GM12874 (cell line): Measurements from ENCODE around the gene RPEL1.

Experiments used
- TF ChIP-seq, protein P1 (sequence below): IDR thresholded peaks from 2 replicates; pipeline ENCODE4 v1.5.1; 2011; ENCODE audit warnings: low read depth, mild to moderate bottlenecking, control low read depth, low read length, moderate library complexity; ENCODE audit not compliant: insufficient read depth

The RPEL1 gene

GRCh38 chr10:103280506-103280905 is 34.8 kb downstream of the RPEL1 start:
- TF ChIP-seq, protein P1, sequence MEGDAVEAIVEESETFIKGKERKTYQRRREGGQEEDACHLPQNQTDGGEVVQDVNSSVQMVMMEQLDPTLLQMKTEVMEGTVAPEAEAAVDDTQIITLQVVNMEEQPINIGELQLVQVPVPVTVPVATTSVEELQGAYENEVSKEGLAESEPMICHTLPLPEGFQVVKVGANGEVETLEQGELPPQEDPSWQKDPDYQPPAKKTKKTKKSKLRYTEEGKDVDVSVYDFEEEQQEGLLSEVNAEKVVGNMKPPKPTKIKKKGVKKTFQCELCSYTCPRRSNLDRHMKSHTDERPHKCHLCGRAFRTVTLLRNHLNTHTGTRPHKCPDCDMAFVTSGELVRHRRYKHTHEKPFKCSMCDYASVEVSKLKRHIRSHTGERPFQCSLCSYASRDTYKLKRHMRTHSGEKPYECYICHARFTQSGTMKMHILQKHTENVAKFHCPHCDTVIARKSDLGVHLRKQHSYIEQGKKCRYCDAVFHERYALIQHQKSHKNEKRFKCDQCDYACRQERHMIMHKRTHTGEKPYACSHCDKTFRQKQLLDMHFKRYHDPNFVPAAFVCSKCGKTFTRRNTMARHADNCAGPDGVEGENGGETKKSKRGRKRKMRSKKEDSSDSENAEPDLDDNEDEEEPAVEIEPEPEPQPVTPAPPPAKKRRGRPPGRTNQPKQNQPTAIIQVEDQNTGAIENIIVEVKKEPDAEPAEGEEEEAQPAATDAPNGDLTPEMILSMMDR = no peak

DNA sequence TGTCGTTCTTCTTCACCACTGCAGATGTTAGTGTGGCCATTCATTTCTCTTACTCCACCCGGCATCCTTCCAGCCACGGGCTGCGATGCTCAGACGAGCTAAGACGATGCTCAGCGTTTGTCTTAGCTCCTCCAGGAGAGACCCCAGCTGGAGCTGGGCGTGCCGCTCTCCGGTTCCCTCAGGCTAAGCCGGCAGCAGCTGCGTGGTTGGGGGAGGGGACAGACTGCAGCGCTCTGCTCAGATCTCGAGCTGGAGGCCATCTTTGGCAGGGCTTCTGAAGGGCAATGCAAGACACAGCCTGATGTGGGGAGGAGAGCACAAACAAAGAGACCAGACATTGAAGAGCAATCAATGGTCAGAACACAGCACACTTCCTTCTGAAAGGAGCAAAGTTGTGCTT is 36.1 kb downstream of the RPEL1 start:
- TF ChIP-seq, protein P1 = no peak

DNA sequence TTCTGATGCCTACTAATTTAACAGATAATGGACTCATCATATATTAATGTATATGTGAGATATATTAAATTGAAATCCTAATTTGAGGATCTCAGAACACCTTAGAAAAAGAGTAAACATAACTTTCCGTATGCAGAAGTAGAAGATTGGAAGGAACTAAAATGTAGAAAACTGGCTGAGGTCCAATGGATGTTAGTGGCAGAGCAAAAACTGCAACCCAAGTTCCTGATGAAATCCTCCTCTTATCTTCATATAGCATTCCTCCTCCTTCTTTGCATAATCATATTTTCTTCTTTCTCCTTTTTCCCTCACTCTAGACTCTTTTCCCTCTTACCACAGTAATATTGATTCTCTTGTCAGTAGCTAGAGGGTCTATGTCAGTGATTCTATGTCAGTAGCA is 37.3 kb downstream of the RPEL1 start:
- TF ChIP-seq, protein P1 = no peak

DNA sequence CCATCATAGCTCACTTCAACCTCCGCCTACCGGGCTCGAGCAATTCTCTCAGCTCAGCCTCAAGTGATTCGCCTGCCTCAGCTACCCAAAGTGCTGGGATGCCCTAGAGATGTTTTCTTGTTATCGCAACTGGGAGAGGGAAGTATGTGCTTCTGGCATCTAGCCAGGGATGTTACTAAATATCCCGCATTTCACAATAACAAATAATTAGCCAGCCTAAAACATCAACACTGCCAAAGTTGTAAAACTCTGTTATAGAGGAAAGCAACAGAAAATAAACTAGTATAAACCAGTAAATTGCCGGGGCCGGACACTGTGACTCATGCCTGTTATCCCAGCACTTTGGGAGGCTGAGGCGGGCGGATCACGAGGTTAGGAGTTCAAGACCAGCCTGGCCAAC is 38.5 kb downstream of the RPEL1 start:
- TF ChIP-seq, protein P1 = no peak

DNA sequence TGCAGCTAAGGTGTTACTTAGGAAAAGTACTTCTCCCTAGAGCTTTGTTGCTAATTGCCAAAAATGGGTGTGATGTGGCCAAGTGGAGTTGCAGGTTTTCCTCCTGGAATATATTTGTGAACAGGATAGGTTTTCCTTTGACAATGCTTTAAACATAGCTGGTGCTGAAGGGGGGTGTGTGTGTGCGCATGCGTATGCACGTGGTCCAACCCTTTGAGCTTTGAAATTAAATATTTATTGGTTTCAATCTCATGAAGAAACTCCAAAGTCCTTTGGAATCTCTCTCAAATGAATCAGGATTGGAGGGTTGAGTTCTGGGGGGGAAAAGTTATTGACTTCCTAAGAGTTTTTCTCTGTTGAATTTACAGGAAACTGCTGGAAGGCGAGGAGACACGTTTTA is 42.3 kb downstream of the RPEL1 start:
- TF ChIP-seq, protein P1 = no peak

DNA sequence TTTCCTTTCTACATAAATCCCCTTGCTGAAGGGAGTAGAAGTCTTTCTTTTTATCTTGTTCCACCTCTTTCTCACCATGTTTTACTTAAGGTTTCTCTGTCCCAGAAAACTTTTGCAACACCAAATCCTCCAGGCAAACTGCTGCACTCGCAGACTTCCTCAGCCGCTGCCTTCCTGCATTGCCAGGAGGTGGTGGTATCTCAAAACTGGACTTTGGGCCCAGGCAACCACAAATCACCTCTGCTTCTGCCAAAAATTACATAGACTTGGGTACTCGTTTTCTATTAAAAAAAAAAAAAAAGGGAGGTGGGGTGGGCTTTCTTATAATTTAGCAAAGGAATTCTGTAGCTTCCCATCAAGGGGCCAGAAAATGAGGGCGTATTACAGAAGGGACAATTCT is 45.9 kb downstream of the RPEL1 start:
- TF ChIP-seq, protein P1 = no peak

DNA sequence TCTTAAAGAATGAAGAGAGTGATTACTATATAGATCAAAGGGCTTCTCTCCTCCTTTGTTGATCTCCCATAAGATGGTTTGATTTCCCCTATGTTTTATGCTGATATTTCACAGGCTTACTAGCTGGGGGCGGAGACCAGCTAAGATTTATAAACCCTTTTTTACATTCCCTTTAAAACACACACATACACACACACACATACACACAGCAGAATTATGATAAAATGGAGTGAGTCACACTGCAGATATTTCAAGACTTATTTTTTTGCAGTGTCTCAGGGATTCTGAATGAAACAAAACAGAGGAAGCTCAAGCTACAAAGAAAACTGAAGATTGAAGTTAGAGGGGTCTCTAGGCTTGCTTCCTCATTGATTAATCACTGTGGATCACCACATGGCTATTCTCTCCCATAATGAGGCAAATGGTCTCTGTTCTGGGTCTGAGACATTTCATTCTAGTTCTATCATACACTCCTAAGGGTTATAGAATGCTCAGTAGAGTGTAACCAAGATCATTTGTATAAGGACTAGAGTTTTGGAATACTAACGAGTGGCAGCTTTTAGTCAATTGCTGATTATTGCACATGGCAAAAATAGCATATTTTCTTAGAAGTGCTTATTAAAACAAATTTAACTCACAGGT is 49.8 kb downstream of the RPEL1 start:
- TF ChIP-seq, protein P1 = no peak
